GM23248 (cell line): ENCODE data around the gene PIEZO2. TPM values are rescaled to one million over a fixed set of nuclear protein-coding genes. Genes with fewer than 3 reads are reported as not detected.

Experiments
- DNase-seq: peaks from one replicate; pipeline ENCODE4 v3.0.0-alpha.2; 2015
- H2AFZ ChIP-seq: fragments of 200-600 bp; sonication (generic); 2 replicates; pipeline ENCODE4 v1.6.1; 2016; ENCODE audit warnings: antibody characterized with exemption
- H3F3A ChIP-seq: fragments of 200-600 bp; sonication (generic); 2 replicates; pipeline ENCODE4 v1.6.1; 2016; ENCODE audit warnings: mild to moderate bottlenecking, antibody characterized with exemption, mixed run types; ENCODE audit not compliant: insufficient read depth
- H3K27ac ChIP-seq: fragments of 200-600 bp; sonication (generic); 2 replicates; pipeline ENCODE4 v1.5.1; 2016; ENCODE audit warnings: mild to moderate bottlenecking
- H3K27me3 ChIP-seq: fragments of 200-600 bp; sonication (generic); replicated peaks from 2 replicates; pipeline ENCODE4 v1.6.1; 2016; ENCODE audit warnings: mild to moderate bottlenecking; ENCODE audit not compliant: insufficient read depth
- H3K36me3 ChIP-seq: fragments of 200-600 bp; sonication (generic); 2 replicates; pipeline ENCODE4 v1.6.1; 2016; ENCODE audit warnings: low read depth, mild to moderate bottlenecking
- H3K4me1 ChIP-seq: fragments of 200-600 bp; sonication (generic); 2 replicates; pipeline ENCODE4 v1.6.1; 2016; ENCODE audit warnings: mild to moderate bottlenecking; ENCODE audit not compliant: insufficient read depth
- H3K4me2 ChIP-seq: fragments of 200-600 bp; sonication (generic); one replicate; pipeline ENCODE4 v1.6.1; 2016; ENCODE audit warnings: mild to moderate bottlenecking; ENCODE audit not compliant: unreplicated experiment
- H3K4me3 ChIP-seq: fragments of 200-600 bp; sonication (generic); 2 replicates; pipeline ENCODE4 v1.5.1; 2016; ENCODE audit warnings: mild to moderate bottlenecking
- H3K79me2 ChIP-seq: fragments of 200-600 bp; sonication (generic); 2 replicates; pipeline ENCODE4 v1.6.1; 2016; ENCODE audit warnings: mild to moderate bottlenecking; ENCODE audit not compliant: insufficient read depth
- H3K9ac ChIP-seq: fragments of 200-600 bp; sonication (generic); 2 replicates; pipeline ENCODE4 v1.6.1; 2016; ENCODE audit warnings: mild to moderate bottlenecking
- H3K9me2 ChIP-seq: fragments of 200-600 bp; sonication (generic); 2 replicates; pipeline ENCODE4 v1.6.1; 2016; ENCODE audit warnings: mixed run types, mild to moderate bottlenecking, moderate library complexity; ENCODE audit not compliant: insufficient read depth
- H3K9me3 ChIP-seq: fragments of 200-600 bp; sonication (generic); one replicate; pipeline ENCODE4 v1.6.1; 2017; ENCODE audit warnings: low read depth
- H4K20me1 ChIP-seq: fragments of 200-600 bp; sonication (generic); 2 replicates; pipeline ENCODE4 v1.6.0; 2016; ENCODE audit not compliant: insufficient read depth
- EZH2 ChIP-seq: fragments of 200-600 bp; sonication (generic); IDR thresholded peaks from 2 replicates; pipeline ENCODE4 v1.6.1; 2018; ENCODE audit warnings: antibody characterized with exemption, mild to moderate bottlenecking; ENCODE audit not compliant: insufficient read depth, poor library complexity, severe bottlenecking
- EZH2phosphoT487 ChIP-seq: fragments of 200-600 bp; sonication (generic); IDR thresholded peaks from 2 replicates; pipeline ENCODE4 v1.6.1; 2018; ENCODE audit warnings: antibody characterized with exemption, moderate library complexity, mild to moderate bottlenecking, low read depth; ENCODE audit not compliant: insufficient read depth
- WGBS, 2 experiments: methylation state at CpG; one replicate each; pipeline ENCODE4 v1.1.6; 2015 to 2017; ENCODE audit warnings: low lambda C conversion rate in 2 of 2, low coverage in 1 of 2; ENCODE audit errors: missing lambda C conversion rate in 2 of 2; 5-methylcytosine and 5-hydroxymethylcytosine counted together
- in situ Hi-C: fragments of 300-500 bp; cut with MboI; formaldehyde crosslinking; loops from 2 replicates; pipeline ENCODE4 v1.15.0; 2020
- polyA plus RNA-seq: library from polyadenylated mRNA; unstranded; fragments of >200 nt; fragmentation: Nextera tagmentation; extraction: Ambion mirVana; gene quantifications from 2 replicates; pipeline ENCODE4 v1.2.1, GENCODE V29; 2016
- total RNA-seq: library from RNA; depleted of rRNA; stranded (reverse); fragments of >200 nt; shearing (Covaris generic); gene quantifications from 2 replicates; pipeline ENCODE4 v1.2.3, GENCODE V29; 2014

Gene PIEZO2
- total and polyA plus RNA-seq, 2 experiments from 2014 or later = 0.93 to 1.5 TPM

GRCh38 chr18:10689236-10690034 is 459.9 kb downstream of the PIEZO2 start:
- Histone ChIP-seq H3K27me3 (peaks cover 9% of the 10 kb centered on the region; the same call in 1 of the 2 replicates), H4K20me1 (no peaks in the 10 kb centered on the region), H3K79me2 (no peaks in the 10 kb centered on the region), H3K4me1 (no peaks in the 10 kb centered on the region), H3F3A (no peaks in the 10 kb centered on the region), H3K27ac (no peak overlapping the region), H3K9ac (no peak overlapping the region), H3K9me3 (no peaks in the 10 kb centered on the region), H3K9me2 (no peaks in the 10 kb centered on the region), H3K36me3 (no peaks in the 10 kb centered on the region), H2AFZ (no peak overlapping the region), H3K4me3 (no peak overlapping the region), H3K4me2 (no peak overlapping the region)
- in situ Hi-C loops = no loop called here
- DNase-seq = peak; percentile 14
- 44 to 52% methylated on average over 12 of the region's 12 CpGs for WGBS, 2 experiments
- no peak for TF ChIP-seq EZH2
- TF ChIP-seq EZH2phosphoT487 = no peak

DNA sequence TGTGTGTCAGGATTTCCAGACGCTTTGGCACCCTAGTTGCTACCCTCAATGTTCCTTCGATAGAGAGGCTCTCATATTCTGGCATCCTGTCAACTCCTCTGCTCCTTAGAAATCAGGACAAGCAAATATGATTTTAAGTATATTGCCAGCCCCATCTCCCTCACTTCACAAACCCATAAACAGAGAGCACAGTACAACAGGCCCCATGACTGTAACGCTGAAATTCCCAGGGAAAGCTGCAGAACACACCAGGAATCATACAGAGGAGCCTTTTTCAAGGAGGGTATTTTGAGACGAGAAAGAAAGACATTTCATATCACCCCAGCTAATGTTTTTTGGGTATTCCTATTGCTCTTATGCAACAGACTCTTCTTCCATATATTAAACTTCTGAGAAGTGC is 460.6 kb downstream of the PIEZO2 start:
- Histone ChIP-seq H3K4me3 (no peak overlapping the region), H3F3A (no peaks in the 10 kb centered on the region), H3K36me3 (no peaks in the 10 kb centered on the region), H4K20me1 (no peaks in the 10 kb centered on the region), H3K4me2 (no peak overlapping the region), H3K9ac (no peak overlapping the region), H3K4me1 (no peaks in the 10 kb centered on the region), H3K27ac (no peak overlapping the region), H3K27me3 (peaks cover 9% of the 10 kb centered on the region; the same call in 1 of the 2 replicates), H3K9me2 (no peaks in the 10 kb centered on the region), H2AFZ (no peak overlapping the region), H3K79me2 (no peaks in the 10 kb centered on the region), H3K9me3 (no peaks in the 10 kb centered on the region)
- WGBS, 2 experiments = 33 to 34% methylated on average over 4 of the region's 4 CpGs
- in situ Hi-C loops = no loop called here
- TF ChIP-seq EZH2 (no peak), EZH2phosphoT487 (no peak)
- no peak for DNase-seq

DNA sequence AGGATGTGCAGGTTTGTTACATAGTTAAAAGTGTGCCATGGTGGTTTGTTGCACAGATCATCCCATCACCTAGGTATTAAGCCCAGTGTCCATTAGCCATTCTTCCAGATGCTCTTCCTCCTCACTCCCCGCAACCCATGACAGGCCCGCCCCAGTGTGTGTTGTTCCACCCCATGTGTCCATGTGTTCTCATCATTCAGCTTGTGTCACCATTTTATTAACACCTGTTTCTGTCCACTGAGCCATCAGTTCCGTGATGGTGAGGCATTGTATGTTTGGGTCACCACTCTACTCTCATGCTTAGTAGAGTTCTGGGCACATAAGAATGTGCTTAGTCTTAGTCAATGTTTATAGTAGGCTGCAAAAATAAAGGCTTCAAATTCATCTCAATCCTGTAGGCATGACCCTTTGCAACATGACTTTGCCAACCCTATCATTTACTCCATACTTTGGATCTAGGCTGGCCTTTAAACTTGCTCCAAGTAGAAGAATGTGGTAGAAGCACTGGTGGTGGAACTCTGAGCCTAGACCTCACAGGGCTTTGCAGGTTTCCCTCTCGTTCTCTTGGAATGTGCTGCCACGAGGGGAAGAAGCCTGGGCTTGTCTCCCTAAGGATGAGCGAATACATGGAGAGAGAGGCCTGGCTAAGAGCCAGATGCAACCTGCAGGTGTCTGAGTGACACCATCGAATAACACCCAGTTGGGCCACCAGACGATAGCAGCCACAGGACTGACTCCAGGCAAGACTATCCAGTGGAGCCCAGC is 462.0 kb downstream of the PIEZO2 start:
- H3K27ac ChIP-seq = no peak overlapping the region
- no peaks in the 10 kb centered on the region for H3K36me3 ChIP-seq
- no peak for DNase-seq
- no peaks in the 10 kb centered on the region for H4K20me1 ChIP-seq
- H3K9ac ChIP-seq = no peak overlapping the region
- H3F3A ChIP-seq = no peaks in the 10 kb centered on the region
- no peak overlapping the region for H3K4me3 ChIP-seq
- H3K9me3 ChIP-seq = no peaks in the 10 kb centered on the region
- TF ChIP-seq EZH2 = no peak
- no peak for TF ChIP-seq EZH2phosphoT487
- no peak overlapping the region for H3K4me2 ChIP-seq
- H3K4me1 ChIP-seq = no peaks in the 10 kb centered on the region
- no peaks in the 10 kb centered on the region for H3K79me2 ChIP-seq
- H3K27me3 ChIP-seq = 0 out of 2 replicates have a peak, but pooled peaks cover 4% of the 10 kb centered on the region
- no peak overlapping the region for H2AFZ ChIP-seq
- H3K9me2 ChIP-seq = no peaks in the 10 kb centered on the region
- in situ Hi-C loops = no loop called here
- 51 to 55% methylated on average over 8 of the region's 8 CpGs for WGBS, 2 experiments

DNA sequence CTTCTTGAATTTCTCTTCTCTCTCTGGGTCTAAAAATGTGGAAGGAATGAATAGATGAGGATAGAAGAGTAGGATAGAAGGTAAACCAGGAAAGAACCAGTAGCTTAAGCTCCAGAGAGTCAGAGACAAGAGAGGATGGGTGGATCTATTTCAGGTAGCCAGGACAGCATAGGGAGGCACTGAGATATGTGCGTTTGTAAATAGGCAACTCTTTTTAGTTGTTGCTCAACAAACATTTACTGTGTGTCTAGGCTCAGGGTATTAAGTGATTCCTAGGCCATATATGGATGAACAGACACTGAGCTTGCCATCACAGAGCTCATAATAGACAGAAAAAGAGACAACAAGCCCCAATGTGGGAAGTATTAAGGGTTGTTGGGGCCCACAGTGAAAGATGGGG is 463.1 kb downstream of the PIEZO2 start:
- in situ Hi-C loops = no loop called here
- Histone ChIP-seq H3F3A (no peaks in the 10 kb centered on the region), H4K20me1 (no peaks in the 10 kb centered on the region), H3K9ac (no peak overlapping the region), H3K9me2 (no peaks in the 10 kb centered on the region), H3K27ac (no peak overlapping the region), H3K4me2 (no peak overlapping the region), H3K36me3 (no peaks in the 10 kb centered on the region), H2AFZ (no peak overlapping the region), H3K9me3 (no peaks in the 10 kb centered on the region), H3K4me1 (no peaks in the 10 kb centered on the region), H3K79me2 (no peaks in the 10 kb centered on the region), H3K27me3 (0 out of 2 replicates have a peak, but pooled peaks cover 4% of the 10 kb centered on the region), H3K4me3 (no peak overlapping the region)
- no peak for TF ChIP-seq EZH2
- TF ChIP-seq EZH2phosphoT487 = no peak
- 31 to 35% methylated on average over 1 of the region's 1 CpG for WGBS, 2 experiments
- no peak for DNase-seq
